SK-N-SH treated with all-trans-retinoic acid at 6 μM for 48 hours (cell line): ENCODE data around the gene LARP4B.

Experiments used
- ARNTL ChIP-seq: fragments of 450-650 bp; formaldehyde crosslinking; IDR thresholded peaks from 2 replicates; pipeline ENCODE4 v1.5.0; 2020; ENCODE audit warnings: low read depth, mild to moderate bottlenecking, moderate library complexity, borderline replicate concordance
- ESRRG ChIP-seq: fragments of 250-450 bp; sonication (Bioruptor Pico); IDR thresholded peaks from 2 replicates; pipeline ENCODE4 v1.6.1; 2021; ENCODE audit warnings: mild to moderate bottlenecking
- GLIS3 ChIP-seq: fragments of 250-450 bp; sonication (Bioruptor Pico); IDR thresholded peaks from 2 replicates; pipeline ENCODE4 v1.5.0; 2020; ENCODE audit warnings: mild to moderate bottlenecking, moderate library complexity
- ISL1 ChIP-seq: fragments of 250-450 bp; sonication (Bioruptor Pico); IDR thresholded peaks from 2 replicates; pipeline ENCODE4 v2.1.2; 2022; ENCODE audit warnings: mild to moderate bottlenecking, moderate library complexity
- RARB ChIP-seq: fragments of 250-450 bp; sonication (Bioruptor Pico); IDR thresholded peaks from 2 replicates; pipeline ENCODE4 v1.8.0; 2021; ENCODE audit warnings: mild to moderate bottlenecking, moderate library complexity
- ZFP3 ChIP-seq: fragments of 250-450 bp; sonication (Bioruptor Pico); IDR thresholded peaks from 2 replicates; pipeline ENCODE4 v1.5.0; 2020; ENCODE audit warnings: mild to moderate bottlenecking, moderate library complexity
- ZFP30 ChIP-seq: fragments of 450-650 bp; formaldehyde crosslinking; IDR thresholded peaks from 2 replicates; pipeline ENCODE4 v1.5.0; 2022; ENCODE audit warnings: mild to moderate bottlenecking, moderate library complexity
- TF ChIP-seq, protein P1 (sequence below): fragments of 250-450 bp; sonication (Bioruptor Pico); IDR thresholded peaks from 2 replicates; pipeline ENCODE4 v1.8.0; 2021; ENCODE audit warnings: low read depth, mild to moderate bottlenecking, moderate library complexity, borderline replicate concordance
- TF ChIP-seq, protein P2 (sequence below): fragments of 250-450 bp; sonication (Bioruptor Pico); IDR thresholded peaks from 2 replicates; pipeline ENCODE4 v1.5.0; 2020; ENCODE audit warnings: mild to moderate bottlenecking, moderate library complexity
- TF ChIP-seq, protein P3 (sequence below): fragments of 250-450 bp; sonication (Bioruptor Pico); IDR thresholded peaks from 2 replicates; pipeline ENCODE4 v1.8.0; 2020; ENCODE audit warnings: mild to moderate bottlenecking, moderate library complexity, borderline replicate concordance
- TF ChIP-seq, protein P4 (sequence below): fragments of 250-450 bp; sonication (Bioruptor Pico); IDR thresholded peaks from 2 replicates; pipeline ENCODE4 v1.5.1; 2021; ENCODE audit warnings: mild to moderate bottlenecking, moderate library complexity
- TF ChIP-seq, protein P5 (sequence below): fragments of 250-450 bp; sonication (Bioruptor Pico); IDR thresholded peaks from 2 replicates; pipeline ENCODE4 v1.5.1; 2020; ENCODE audit warnings: low read depth, mild to moderate bottlenecking, moderate library complexity

DNA sequence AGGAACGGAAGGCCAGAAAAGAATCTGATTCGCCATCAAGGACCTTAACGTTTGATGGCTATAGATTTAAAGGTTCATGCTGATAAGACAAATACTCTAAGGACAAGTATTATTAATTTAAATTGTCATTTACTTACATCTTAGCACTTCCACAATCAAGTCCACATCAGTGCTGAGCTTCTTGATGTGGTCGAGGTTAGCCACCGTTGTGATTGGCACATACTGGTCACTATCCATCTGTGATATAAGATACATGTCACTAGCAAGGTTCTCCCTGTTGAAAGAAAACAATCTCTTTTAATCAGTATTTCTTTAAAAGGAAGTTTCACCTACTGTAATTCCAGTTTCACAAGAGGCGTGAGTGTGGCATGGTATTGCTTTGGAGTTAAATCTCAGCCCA lies 88.7 kb downstream of the LARP4B start:
- TF ChIP-seq, protein P1, sequence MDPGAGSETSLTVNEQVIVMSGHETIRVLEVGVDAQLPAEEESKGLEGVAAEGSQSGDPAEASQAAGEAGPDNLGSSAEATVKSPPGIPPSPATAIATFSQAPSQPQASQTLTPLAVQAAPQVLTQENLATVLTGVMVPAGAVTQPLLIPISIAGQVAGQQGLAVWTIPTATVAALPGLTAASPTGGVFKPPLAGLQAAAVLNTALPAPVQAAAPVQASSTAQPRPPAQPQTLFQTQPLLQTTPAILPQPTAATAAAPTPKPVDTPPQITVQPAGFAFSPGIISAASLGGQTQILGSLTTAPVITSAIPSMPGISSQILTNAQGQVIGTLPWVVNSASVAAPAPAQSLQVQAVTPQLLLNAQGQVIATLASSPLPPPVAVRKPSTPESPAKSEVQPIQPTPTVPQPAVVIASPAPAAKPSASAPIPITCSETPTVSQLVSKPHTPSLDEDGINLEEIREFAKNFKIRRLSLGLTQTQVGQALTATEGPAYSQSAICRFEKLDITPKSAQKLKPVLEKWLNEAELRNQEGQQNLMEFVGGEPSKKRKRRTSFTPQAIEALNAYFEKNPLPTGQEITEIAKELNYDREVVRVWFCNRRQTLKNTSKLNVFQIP (CRISPR knock-in tag): no peak
- TF ChIP-seq, protein P2, sequence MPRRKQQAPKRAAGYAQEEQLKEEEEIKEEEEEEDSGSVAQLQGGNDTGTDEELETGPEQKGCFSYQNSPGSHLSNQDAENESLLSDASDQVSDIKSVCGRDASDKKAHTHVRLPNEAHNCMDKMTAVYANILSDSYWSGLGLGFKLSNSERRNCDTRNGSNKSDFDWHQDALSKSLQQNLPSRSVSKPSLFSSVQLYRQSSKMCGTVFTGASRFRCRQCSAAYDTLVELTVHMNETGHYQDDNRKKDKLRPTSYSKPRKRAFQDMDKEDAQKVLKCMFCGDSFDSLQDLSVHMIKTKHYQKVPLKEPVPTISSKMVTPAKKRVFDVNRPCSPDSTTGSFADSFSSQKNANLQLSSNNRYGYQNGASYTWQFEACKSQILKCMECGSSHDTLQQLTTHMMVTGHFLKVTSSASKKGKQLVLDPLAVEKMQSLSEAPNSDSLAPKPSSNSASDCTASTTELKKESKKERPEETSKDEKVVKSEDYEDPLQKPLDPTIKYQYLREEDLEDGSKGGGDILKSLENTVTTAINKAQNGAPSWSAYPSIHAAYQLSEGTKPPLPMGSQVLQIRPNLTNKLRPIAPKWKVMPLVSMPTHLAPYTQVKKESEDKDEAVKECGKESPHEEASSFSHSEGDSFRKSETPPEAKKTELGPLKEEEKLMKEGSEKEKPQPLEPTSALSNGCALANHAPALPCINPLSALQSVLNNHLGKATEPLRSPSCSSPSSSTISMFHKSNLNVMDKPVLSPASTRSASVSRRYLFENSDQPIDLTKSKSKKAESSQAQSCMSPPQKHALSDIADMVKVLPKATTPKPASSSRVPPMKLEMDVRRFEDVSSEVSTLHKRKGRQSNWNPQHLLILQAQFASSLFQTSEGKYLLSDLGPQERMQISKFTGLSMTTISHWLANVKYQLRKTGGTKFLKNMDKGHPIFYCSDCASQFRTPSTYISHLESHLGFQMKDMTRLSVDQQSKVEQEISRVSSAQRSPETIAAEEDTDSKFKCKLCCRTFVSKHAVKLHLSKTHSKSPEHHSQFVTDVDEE: no peak
- TF ChIP-seq, protein P3, sequence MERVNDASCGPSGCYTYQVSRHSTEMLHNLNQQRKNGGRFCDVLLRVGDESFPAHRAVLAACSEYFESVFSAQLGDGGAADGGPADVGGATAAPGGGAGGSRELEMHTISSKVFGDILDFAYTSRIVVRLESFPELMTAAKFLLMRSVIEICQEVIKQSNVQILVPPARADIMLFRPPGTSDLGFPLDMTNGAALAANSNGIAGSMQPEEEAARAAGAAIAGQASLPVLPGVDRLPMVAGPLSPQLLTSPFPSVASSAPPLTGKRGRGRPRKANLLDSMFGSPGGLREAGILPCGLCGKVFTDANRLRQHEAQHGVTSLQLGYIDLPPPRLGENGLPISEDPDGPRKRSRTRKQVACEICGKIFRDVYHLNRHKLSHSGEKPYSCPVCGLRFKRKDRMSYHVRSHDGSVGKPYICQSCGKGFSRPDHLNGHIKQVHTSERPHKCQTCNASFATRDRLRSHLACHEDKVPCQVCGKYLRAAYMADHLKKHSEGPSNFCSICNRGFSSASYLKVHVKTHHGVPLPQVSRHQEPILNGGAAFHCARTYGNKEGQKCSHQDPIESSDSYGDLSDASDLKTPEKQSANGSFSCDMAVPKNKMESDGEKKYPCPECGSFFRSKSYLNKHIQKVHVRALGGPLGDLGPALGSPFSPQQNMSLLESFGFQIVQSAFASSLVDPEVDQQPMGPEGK (CRISPR knock-in tag): no peak
- TF ChIP-seq, protein P4, sequence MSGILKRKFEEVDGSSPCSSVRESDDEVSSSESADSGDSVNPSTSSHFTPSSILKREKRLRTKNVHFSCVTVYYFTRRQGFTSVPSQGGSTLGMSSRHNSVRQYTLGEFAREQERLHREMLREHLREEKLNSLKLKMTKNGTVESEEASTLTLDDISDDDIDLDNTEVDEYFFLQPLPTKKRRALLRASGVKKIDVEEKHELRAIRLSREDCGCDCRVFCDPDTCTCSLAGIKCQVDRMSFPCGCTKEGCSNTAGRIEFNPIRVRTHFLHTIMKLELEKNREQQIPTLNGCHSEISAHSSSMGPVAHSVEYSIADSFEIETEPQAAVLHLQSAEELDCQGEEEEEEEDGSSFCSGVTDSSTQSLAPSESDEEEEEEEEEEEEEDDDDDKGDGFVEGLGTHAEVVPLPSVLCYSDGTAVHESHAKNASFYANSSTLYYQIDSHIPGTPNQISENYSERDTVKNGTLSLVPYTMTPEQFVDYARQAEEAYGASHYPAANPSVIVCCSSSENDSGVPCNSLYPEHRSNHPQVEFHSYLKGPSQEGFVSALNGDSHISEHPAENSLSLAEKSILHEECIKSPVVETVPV (CRISPR knock-in tag): no peak
- TF ChIP-seq ISL1 (no peak), ESRRG (CRISPR knock-in tag) (no peak), ZFP30 (CRISPR knock-in tag) (no peak), RARB (CRISPR knock-in tag) (no peak), ZFP3 (CRISPR knock-in tag) (no peak), ARNTL (no peak), GLIS3 (CRISPR knock-in tag) (no peak)
- TF ChIP-seq, protein P5, sequence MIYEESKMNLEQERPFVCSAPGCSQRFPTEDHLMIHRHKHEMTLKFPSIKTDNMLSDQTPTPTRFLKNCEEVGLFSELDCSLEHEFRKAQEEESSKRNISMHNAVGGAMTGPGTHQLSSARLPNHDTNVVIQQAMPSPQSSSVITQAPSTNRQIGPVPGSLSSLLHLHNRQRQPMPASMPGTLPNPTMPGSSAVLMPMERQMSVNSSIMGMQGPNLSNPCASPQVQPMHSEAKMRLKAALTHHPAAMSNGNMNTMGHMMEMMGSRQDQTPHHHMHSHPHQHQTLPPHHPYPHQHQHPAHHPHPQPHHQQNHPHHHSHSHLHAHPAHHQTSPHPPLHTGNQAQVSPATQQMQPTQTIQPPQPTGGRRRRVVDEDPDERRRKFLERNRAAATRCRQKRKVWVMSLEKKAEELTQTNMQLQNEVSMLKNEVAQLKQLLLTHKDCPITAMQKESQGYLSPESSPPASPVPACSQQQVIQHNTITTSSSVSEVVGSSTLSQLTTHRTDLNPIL (CRISPR knock-in tag): no peak
